ENCODE measurements around the gene RBM39.
A peak's percentile ranks its signal among the peaks of the same experiment; 100 is the strongest.

Gene RBM39

GRCh38 chr20:35680452-35681183 lies 61.4 kb downstream of the RBM39 start:
- Histone ChIP-seq H3K9me3 (replicated peaks in 1 of 11) (no peaks in the 10 kb centered on the region), H3K4me3 (no peak overlapping the region), H3K4me2 (peak overlapping the region; percentile 37 to 88 (median 67)), H3K27ac (peak overlapping the region in 10 of 11 experiments; percentile 3 to 41 (median 33); a peak in 9 of 22 replicates), H3K36me3 (peaks cover 9 to 65% (median 38%) of the 10 kb centered on the region in 11 experiments; a peak in 21 of 22 replicates), H3K4me1 (peaks cover 16 to 25% (median 22%) of the 10 kb centered on the region in 10 experiments), H3K27me3 (no peaks in the 10 kb centered on the region), H3K9ac (peak overlapping the region in 4 of 11 experiments; percentile 2 to 45 (median 22); a peak in 3 of 22 replicates), H4K20me1 (no peaks in the 10 kb centered on the region)
- TF ChIP-seq Cebpa-rat (IDR thresholded peaks at IDR 0.05) = no peak

DNA sequence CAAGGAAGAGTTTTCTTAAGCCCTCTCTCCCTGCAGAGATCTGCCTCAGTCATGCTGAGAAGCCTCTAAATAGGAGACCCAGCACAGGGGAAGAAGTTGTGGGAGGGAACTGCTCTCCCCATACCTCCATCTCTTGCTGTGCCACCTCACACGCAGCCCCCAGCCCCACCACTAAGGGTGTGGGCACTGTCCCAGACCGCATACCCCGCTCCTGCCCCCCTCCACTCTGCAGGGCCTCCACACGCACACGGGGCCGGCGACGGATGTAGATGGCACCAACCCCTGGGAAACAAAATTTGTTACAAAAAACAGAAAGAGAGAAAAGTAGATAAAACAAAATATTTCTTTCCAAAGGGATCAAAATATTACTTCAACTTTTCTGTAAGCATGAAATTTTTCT lies 67.1 kb downstream of the RBM39 start:
- no peak overlapping the region for H3K4me3 ChIP-seq
- TF ChIP-seq Cebpa-rat (IDR thresholded peaks at IDR 0.05) = no peak
- H3K36me3 ChIP-seq = peaks cover 41 to 98% (median 66%) of the 10 kb centered on the region in 11 experiments
- peaks cover 3 to 26% (median 12%) of the 10 kb centered on the region in 10 experiments for H3K4me1 ChIP-seq
- H3K9ac ChIP-seq = no peak overlapping the region
- H3K27ac ChIP-seq = no peak overlapping the region
- no peaks in the 10 kb centered on the region for H3K9me3 ChIP-seq (replicated peaks in 1 of 11)
- H3K4me2 ChIP-seq = no peak overlapping the region
- H3K27me3 ChIP-seq = no peaks in the 10 kb centered on the region
- no peaks in the 10 kb centered on the region; a peak in 1 of 22 replicates for H4K20me1 ChIP-seq

GRCh38 chr20:35673884-35674283 lies 68.2 kb downstream of the RBM39 start:
- Histone ChIP-seq H3K4me2 (peak overlapping the region in 7 of 11 experiments; percentile 25 to 55 (median 36); a peak in 14 of 22 replicates), H3K9me3 (replicated peaks in 1 of 11) (no peaks in the 10 kb centered on the region), H3K4me3 (no peak overlapping the region), H3K27me3 (no peaks in the 10 kb centered on the region), H3K27ac (peak overlapping the region in 3 of 11 experiments; percentile 2 to 9 (median 4); a peak in 2 of 22 replicates), H3K9ac (peak overlapping the region in 1 of 11 experiments; percentile 9; a peak in 2 of 22 replicates), H3K4me1 (peaks cover 0 to 22% (median 11%) of the 10 kb centered on the region in 10 experiments; a peak in 14 of 20 replicates), H3K36me3 (peaks cover 44 to 100% (median 72%) of the 10 kb centered on the region in 11 experiments), H4K20me1 (no peaks in the 10 kb centered on the region; a peak in 1 of 22 replicates)
- no peak for TF ChIP-seq Cebpa-rat (IDR thresholded peaks at IDR 0.05)

DNA sequence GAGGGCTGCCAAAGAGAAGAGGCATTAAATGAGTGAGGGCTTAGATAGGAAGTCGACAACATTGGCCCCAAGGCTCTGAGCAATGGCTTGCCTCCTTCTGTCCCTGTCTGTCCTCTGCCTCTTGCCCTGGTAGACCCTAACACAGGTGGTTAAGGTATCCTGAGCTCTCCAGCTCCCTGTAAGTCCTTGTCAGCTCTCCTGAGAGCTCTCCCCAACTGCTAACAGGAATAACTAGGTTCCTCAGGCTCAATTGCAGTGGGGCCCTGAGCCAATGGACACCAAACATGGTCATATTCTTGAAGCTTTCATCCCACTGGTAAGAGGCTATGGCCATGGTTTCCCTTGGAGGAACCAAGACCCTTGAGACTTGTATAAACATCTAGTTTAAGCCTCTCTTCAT lies 72.4 kb downstream of the RBM39 start:
- Histone ChIP-seq H3K27me3 (no peaks in the 10 kb centered on the region), H4K20me1 (no peaks in the 10 kb centered on the region; a peak in 1 of 22 replicates), H3K27ac (no peak overlapping the region), H3K4me2 (no peak overlapping the region), H3K9me3 (replicated peaks in 1 of 11) (no peaks in the 10 kb centered on the region), H3K4me3 (no peak overlapping the region), H3K4me1 (peaks cover 0 to 22% (median 13%) of the 10 kb centered on the region in 10 experiments; a peak in 16 of 20 replicates), H3K9ac (no peak overlapping the region), H3K36me3 (peaks cover 51 to 75% (median 64%) of the 10 kb centered on the region in 11 experiments)
- no peak for TF ChIP-seq Cebpa-rat (IDR thresholded peaks at IDR 0.05)

GRCh38 chr20:35669221-35669620 lies 72.8 kb downstream of the RBM39 start:
- Histone ChIP-seq H3K4me3 (no peak overlapping the region), H3K9ac (no peak overlapping the region), H3K36me3 (peaks cover 50 to 70% (median 62%) of the 10 kb centered on the region in 11 experiments), H3K27ac (no peak overlapping the region), H3K27me3 (no peaks in the 10 kb centered on the region), H3K4me1 (peaks cover 0 to 18% (median 12%) of the 10 kb centered on the region in 10 experiments; a peak in 16 of 20 replicates), H3K9me3 (replicated peaks in 1 of 11) (no peaks in the 10 kb centered on the region), H4K20me1 (peaks cover 0 to 1% (median 0%) of the 10 kb centered on the region in 11 experiments; a peak in 6 of 22 replicates), H3K4me2 (no peak overlapping the region)
- TF ChIP-seq Cebpa-rat (IDR thresholded peaks at IDR 0.05) = no peak

GRCh38 chr20:35665949-35666288 lies 76.1 kb downstream of the RBM39 start:
- Histone ChIP-seq H3K4me2 (no peak overlapping the region), H4K20me1 (peaks cover 30 to 34% (median 32%) of the 10 kb centered on the region in 11 experiments), H3K27ac (no peak overlapping the region), H3K36me3 (peaks cover 26 to 39% (median 32%) of the 10 kb centered on the region in 11 experiments), H3K4me3 (no peak overlapping the region), H3K9ac (no peak overlapping the region), H3K4me1 (peaks cover 21 to 31% (median 26%) of the 10 kb centered on the region in 10 experiments), H3K27me3 (no peaks in the 10 kb centered on the region), H3K9me3 (replicated peaks in 1 of 11) (no peaks in the 10 kb centered on the region)
- no peak for TF ChIP-seq Cebpa-rat (IDR thresholded peaks at IDR 0.05)

GRCh38 chr20:35664466-35665206 lies 77.4 kb downstream of the RBM39 start, which contains the start of the genes CPNE1 and RBM12:
Gene CPNE1, minus strand, starts transcription at chr20:35664900. Its CDS starts 31,977 bp downstream, at chr20:35632923.
Gene RBM12, minus strand, starts transcription at chr20:35664900. Its CDS starts 9,578 bp downstream, at chr20:35655322.
- 0 out of 22 replicates have a peak, but pooled peaks of 1 of the 11 experiments have one; percentile 9 for TF ChIP-seq Cebpa-rat (IDR thresholded peaks at IDR 0.05)
- Histone ChIP-seq H3K4me2 (peak within 1 kb of the TSS; percentile 86 to 98 (median 93)), H4K20me1 (peaks cover 42 to 47% (median 45%) of the 10 kb centered on the region in 11 experiments), H3K27me3 (no peaks in the 10 kb centered on the region), H3K4me3 (peak within 1 kb of the TSS; percentile 83 to 95 (median 89)), H3K4me1 (peaks cover 29 to 42% (median 38%) of the 10 kb centered on the region in 10 experiments), H3K36me3 (peaks cover 13 to 38% (median 20%) of the 10 kb centered on the region in 11 experiments), H3K9ac (peak within 1 kb of the TSS; percentile 94 to 99 (median 98)), H3K27ac (peak within 1 kb of the TSS; percentile 95 to 99 (median 98)), H3K9me3 (replicated peaks in 1 of 11) (peaks cover 0 to 4% (median 0%) of the 10 kb centered on the region in 11 experiments; a peak in 1 of 22 replicates)

DNA sequence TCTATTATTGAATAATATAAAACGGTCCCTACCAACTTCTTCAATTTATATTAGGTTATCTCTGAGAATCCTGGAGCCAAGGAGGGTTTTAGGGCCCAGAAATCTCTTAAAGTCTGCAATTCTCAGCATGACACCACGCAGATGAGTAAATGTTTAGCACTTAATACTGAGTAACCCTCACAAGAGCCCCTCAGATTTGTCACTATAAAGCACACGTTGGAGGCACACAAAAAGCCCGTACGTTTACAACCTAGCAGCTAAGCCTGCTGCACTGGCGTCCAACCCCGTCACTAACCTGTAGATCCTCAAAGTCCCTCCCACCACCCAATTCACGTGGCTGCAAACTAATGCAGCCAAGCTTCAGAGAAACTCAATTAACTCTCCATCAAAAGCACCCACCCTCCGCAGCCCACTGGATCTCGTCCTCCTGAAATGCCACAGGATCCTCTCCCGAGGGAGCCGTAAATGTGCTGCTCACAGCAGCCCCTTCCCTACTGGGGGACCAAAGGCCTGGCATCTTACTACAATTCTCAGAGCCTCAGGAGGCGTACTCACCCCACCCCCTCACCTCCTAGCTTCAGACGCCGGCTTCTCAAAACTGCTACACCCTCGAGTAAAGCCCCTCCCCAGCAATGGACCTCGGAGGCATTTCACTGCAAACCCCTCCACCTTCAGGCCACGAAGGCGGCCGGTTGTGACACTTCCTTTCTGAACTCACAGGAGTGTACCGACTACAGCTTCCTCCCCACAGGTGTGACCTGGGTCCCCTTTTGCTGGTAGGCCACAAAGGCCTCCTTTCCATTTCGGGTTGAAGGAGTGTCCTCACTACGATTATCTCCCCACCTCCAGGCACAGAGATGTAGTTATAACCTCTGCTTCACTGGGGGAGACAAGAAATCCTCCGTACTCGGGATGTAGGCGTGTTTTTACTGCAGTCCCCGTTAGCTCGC lies 78.3 kb downstream of the RBM39 start:
- no peaks in the 10 kb centered on the region for H3K27me3 ChIP-seq
- H3K4me3 ChIP-seq = peak overlapping the region; percentile 83 to 95 (median 89)
- H3K4me1 ChIP-seq = peaks cover 29 to 45% (median 38%) of the 10 kb centered on the region in 10 experiments
- peaks cover 0 to 4% (median 0%) of the 10 kb centered on the region in 11 experiments; a peak in 1 of 22 replicates for H3K9me3 ChIP-seq (replicated peaks in 1 of 11)
- H3K9ac ChIP-seq = peak overlapping the region; percentile 94 to 99 (median 98)
- H4K20me1 ChIP-seq = peaks cover 51 to 56% (median 53%) of the 10 kb centered on the region in 11 experiments
- peak overlapping the region; percentile 86 to 98 (median 92) for H3K4me2 ChIP-seq
- peaks cover 5 to 35% (median 13%) of the 10 kb centered on the region in 11 experiments for H3K36me3 ChIP-seq
- peak overlapping the region; percentile 95 to 99 (median 98) for H3K27ac ChIP-seq
- TF ChIP-seq Cebpa-rat (IDR thresholded peaks at IDR 0.05) = no peak
